HEK293T (cell line): Measurements from ENCODE around the gene AQP12A.

ENCODE experiments used
- CTCF ChIA-PET: fragments of 350-600 bp; formaldehyde crosslinking; extraction: SDS; loops from one replicate; lab custom pipeline; 2021; ENCODE audit warnings: antibody characterized with exemption, inconsistent platforms; lab: Yijun Ruan, JAX
- POLR2A ChIA-PET: fragments of 350-600 bp; formaldehyde crosslinking; extraction: SDS; loops from one replicate; lab custom pipeline; 2020; ENCODE audit warnings: antibody characterized with exemption, inconsistent platforms; lab: Yijun Ruan, JAX
- DNase-seq: peaks from one replicate; pipeline ENCODE4 v3.0.0; 2012; ENCODE audit warnings: mixed read lengths; ENCODE audit errors: extremely low spot score
- ARNT ChIP-seq: fragments of 450-650 bp; IDR thresholded peaks from 2 replicates; pipeline ENCODE4 v1.6.1; 2017; ENCODE audit warnings: mild to moderate bottlenecking
- BHLHE40 ChIP-seq: fragments of 450-650 bp; IDR thresholded peaks from 2 replicates; pipeline ENCODE4 v1.6.1; 2016; ENCODE audit warnings: mild to moderate bottlenecking, moderate library complexity, borderline replicate concordance
- CTBP1 ChIP-seq: fragments of 450-650 bp; IDR thresholded peaks from 2 replicates; pipeline ENCODE4 v1.6.1; 2016; ENCODE audit warnings: borderline replicate concordance
- ELF4 ChIP-seq: fragments of 450-650 bp; IDR thresholded peaks from 2 replicates; pipeline ENCODE4 v1.6.1; 2017; ENCODE audit warnings: antibody characterized with exemption
- FOXA1 ChIP-seq: fragments of 450-650 bp; IDR thresholded peaks from 2 replicates; pipeline ENCODE4 v1.6.1; 2016; ENCODE audit warnings: mild to moderate bottlenecking
- FOXK2 ChIP-seq: fragments of 450-650 bp; IDR thresholded peaks from 2 replicates; pipeline ENCODE4 v1.6.1; 2016; ENCODE audit warnings: mild to moderate bottlenecking
- FOXM1 ChIP-seq: fragments of 450-650 bp; IDR thresholded peaks from 2 replicates; pipeline ENCODE4 v1.6.1; 2017; ENCODE audit warnings: mild to moderate bottlenecking, borderline replicate concordance
- HDGF ChIP-seq: fragments of 450-650 bp; IDR thresholded peaks from 2 replicates; pipeline ENCODE4 v1.6.1; 2017; ENCODE audit warnings: antibody characterized with exemption, borderline replicate concordance
- L3MBTL2 ChIP-seq: fragments of 450-650 bp; conservative IDR thresholded peaks from 2 replicates; pipeline ENCODE4 v1.6.1; 2016; ENCODE audit warnings: mild to moderate bottlenecking
- LEF1 ChIP-seq: fragments of 450-650 bp; IDR thresholded peaks from 2 replicates; pipeline ENCODE4 v1.6.1; 2017; ENCODE audit warnings: mild to moderate bottlenecking, borderline replicate concordance
- NFRKB ChIP-seq: fragments of 450-650 bp; IDR thresholded peaks from 2 replicates; pipeline ENCODE4 v1.6.1; 2016; ENCODE audit warnings: mild to moderate bottlenecking, moderate library complexity
- SP1 ChIP-seq: fragments of 450-650 bp; IDR thresholded peaks from 2 replicates; pipeline ENCODE4 v1.6.1; 2017
- SUZ12 ChIP-seq: fragments of 450-650 bp; IDR thresholded peaks from 2 replicates; pipeline ENCODE4 v1.6.1; 2016; ENCODE audit warnings: mild to moderate bottlenecking
- TARDBP ChIP-seq: fragments of 450-650 bp; IDR thresholded peaks from 2 replicates; pipeline ENCODE4 v1.6.1; 2016
- ZNF384 ChIP-seq: fragments of 450-650 bp; IDR thresholded peaks from 2 replicates; pipeline ENCODE4 v1.6.1; 2016
- TF ChIP-seq, protein P1 (sequence below): fragments of 450-650 bp; IDR thresholded peaks from 2 replicates; pipeline ENCODE4 v1.6.1; 2016

The AQP12A gene

DNA sequence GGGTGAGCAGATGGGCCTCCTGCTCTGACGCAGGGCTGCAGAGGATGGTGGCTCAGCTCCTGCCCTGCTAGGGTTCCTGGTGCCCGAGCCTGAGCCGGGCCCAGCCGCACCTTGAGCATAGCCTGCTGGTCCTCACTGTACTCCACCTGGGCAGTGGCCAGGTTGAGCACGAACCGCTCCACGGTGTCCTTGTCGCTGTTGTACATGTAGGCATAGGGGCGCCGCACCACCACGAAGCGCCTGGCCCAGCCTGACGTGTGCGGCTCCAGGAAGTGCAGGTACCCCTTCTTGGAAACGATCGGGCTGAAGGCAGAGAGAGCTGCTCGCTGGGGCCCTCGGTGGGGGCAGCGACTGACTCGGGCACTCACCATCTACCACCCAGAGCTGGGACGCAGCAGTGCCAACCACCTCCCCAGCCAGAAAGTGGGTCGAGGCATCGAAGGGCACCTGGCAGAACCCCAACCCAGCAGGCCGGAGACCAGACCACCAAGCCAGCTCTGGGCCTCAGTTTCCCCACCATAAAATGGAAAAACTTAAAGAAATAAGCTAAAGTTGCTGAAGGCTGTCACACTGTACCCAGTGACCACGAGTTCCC is 27.3 kb downstream of the AQP12A start:
- POLR2A ChIA-PET: no interaction called here

GRCh38 chr2:240719676-240720545 is 28.2 kb downstream of the AQP12A start:
- ChIA-PET POLR2A (no interaction called here), CTCF (no interaction called here)
- TF ChIP-seq LEF1 (no peak), TARDBP (no peak), NFRKB (no peak), FOXA1 (no peak), SP1 (no peak), ELF4 (no peak)
- no peak for DNase-seq

More for the DNA sequence above, 27.3 kb downstream of the AQP12A start:
- no peak for TF ChIP-seq FOXA1
- no peak for TF ChIP-seq BHLHE40
- TF ChIP-seq, protein P1, sequence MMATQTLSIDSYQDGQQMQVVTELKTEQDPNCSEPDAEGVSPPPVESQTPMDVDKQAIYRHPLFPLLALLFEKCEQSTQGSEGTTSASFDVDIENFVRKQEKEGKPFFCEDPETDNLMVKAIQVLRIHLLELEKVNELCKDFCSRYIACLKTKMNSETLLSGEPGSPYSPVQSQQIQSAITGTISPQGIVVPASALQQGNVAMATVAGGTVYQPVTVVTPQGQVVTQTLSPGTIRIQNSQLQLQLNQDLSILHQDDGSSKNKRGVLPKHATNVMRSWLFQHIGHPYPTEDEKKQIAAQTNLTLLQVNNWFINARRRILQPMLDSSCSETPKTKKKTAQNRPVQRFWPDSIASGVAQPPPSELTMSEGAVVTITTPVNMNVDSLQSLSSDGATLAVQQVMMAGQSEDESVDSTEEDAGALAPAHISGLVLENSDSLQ: no peak
- TF ChIP-seq ELF4: no peak
- no peak for TF ChIP-seq HDGF
- TF ChIP-seq FOXM1: no peak
- TF ChIP-seq SP1: no peak
- TF ChIP-seq NFRKB: no peak
- TF ChIP-seq L3MBTL2: no peak
- TF ChIP-seq CTBP1: no peak
- no peak for TF ChIP-seq ARNT
- TF ChIP-seq LEF1: no peak
- no peak for TF ChIP-seq ZNF384
- DNase-seq: no peak
- CTCF ChIA-PET: no interaction called here

DNA sequence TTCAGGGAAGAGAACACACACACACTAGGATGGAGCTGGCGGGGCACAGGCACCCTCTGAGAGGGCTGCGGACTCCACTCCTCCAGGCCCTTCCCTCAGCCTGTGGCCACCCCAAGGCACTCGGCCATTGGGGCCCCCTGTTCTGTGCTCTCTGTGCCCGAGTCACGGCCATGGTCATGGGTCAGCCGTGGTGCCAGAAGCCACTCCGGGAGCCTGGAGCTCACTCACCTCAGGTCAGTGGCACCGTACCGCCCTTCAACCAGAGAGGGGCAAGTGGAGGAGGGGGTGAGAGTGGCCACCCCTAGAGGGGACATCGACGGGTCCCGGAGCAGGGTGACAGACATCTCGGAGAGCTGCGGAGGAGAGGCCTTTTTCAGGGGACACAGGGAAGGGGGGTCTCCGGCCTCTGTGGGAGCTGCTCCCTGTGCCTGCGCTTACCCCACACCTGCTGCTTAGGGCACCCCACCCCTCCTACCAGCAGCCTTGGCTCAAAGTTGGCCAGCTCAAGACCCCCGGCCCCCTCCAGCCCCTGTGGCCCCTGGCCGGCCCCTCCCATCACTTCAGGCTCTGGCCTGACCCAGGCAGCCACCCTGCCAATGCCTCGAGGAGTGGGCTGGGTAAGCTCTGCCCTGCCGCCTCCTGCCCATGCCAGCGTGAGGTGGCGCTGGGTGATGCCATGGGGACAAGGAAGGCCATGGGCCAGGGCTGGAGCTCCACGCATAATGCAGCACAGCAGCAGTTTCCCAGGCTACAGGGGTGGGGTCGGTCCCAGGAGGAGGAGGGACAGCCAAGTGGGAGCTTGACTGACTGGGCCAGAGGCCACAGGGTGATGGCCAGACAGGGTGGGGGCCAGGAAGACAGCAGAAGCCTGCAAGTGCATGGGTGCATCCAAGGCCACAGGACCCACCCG is 29.3 kb downstream of the AQP12A start:
- TF ChIP-seq ARNT (no peak), SP1 (no peak), TARDBP (no peak), ELF4 (no peak), L3MBTL2 (no peak), FOXA1 (no peak), HDGF (no peak), ZNF384 (no peak), SUZ12 (no peak)
- POLR2A ChIA-PET: no interaction called here
- CTCF ChIA-PET: no interaction called here
- no peak for DNase-seq

DNA sequence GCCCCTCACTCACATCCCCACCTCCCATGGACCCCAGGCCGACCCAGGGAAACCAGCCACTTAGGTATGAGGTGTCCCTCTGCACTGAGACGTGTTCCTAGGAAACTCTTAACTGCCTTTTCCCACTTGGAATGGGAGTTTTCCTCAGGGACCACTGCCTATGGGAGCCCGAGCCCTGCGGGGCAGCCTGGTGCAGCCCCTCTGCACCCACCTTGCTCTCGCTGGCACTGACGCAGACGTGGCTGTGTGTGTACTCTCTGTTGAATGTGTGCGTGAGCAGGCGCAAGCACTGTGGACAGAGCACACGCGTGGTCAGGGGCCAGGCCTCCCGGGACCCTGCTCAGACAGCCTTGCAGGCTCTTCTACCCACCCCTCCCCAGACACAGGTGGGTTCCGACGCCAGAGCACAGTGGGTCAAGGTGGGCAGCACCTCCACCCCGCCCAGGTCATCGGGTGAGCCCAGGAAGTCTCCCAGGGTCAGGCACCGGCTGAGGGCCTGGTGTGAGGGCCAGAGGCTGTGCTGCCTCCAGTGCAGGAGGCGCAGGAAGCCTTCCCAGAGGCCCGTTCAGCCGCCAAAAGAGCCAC is 30.0 kb downstream of the AQP12A start:
- TF ChIP-seq, protein P1: no peak
- TF ChIP-seq BHLHE40 (no peak), LEF1 (no peak), SP1 (no peak), FOXK2 (no peak), FOXM1 (no peak), ARNT (no peak), L3MBTL2 (no peak), FOXA1 (no peak), SUZ12 (no peak), HDGF (no peak), NFRKB (no peak), ELF4 (no peak), ZNF384 (no peak), CTBP1 (no peak), TARDBP (no peak)

DNA sequence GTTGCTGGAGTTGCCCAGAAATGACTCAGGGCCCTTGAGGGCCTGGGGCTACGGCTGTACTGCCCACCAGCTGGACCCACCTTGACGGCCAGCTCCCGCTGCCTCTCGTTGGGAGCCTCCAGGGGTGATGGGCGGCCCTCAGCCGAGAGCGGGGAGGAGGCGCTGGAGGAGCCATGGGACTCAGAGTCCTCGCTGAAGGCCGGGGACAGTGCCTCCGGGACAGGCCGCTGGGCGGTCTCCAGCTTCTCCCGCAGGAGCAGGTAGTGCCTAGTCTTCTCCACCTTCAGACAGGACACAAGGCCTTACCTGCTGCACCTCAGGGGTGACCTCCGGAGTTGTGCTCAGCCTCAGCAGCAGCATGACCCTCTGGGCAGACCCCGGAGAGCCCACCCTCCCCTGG is 30.7 kb downstream of the AQP12A start:
- POLR2A ChIA-PET: no interaction called here
- no peak for TF ChIP-seq BHLHE40
- TF ChIP-seq SUZ12: no peak
- no peak for TF ChIP-seq L3MBTL2
- TF ChIP-seq FOXK2: no peak
- TF ChIP-seq HDGF: no peak
- no peak for TF ChIP-seq TARDBP
- no peak for TF ChIP-seq ARNT
- TF ChIP-seq, protein P1: no peak
- TF ChIP-seq ELF4: no peak
- TF ChIP-seq SP1: no peak
- no peak for TF ChIP-seq FOXM1
- no peak for TF ChIP-seq NFRKB
- TF ChIP-seq ZNF384: no peak
- no peak for TF ChIP-seq CTBP1
- TF ChIP-seq LEF1: no peak
- TF ChIP-seq FOXA1: no peak
- CTCF ChIA-PET: no interaction called here
- DNase-seq: no peak

More for the DNA sequence above, 30.0 kb downstream of the AQP12A start:
- no peak for DNase-seq
- ChIA-PET POLR2A (no interaction called here), CTCF (no interaction called here)
